Smooth muscle cell (in vitro differentiated cells): ENCODE data around the gene TOLLIP. TPM values are rescaled to one million over a fixed set of nuclear protein-coding genes. Genes with fewer than 3 reads are reported as not detected.
A peak's percentile ranks its signal among the peaks of the same experiment; 100 is the strongest.

Experiments
- DNase-seq: peaks from one replicate; lab custom pipeline; 2025; ENCODE audit not compliant: unreplicated experiment; lab: John Stamatoyannopoulos, UW
- H2AFZ ChIP-seq: fragments of 200-600 bp; sonication (generic); 2 replicates; pipeline ENCODE4 v1.6.0; 2016; ENCODE audit warnings: antibody characterized with exemption, low read depth, mild to moderate bottlenecking
- H3F3A ChIP-seq: fragments of 200-600 bp; sonication (generic); 2 replicates; pipeline ENCODE4 v1.6.0; 2017; ENCODE audit warnings: antibody characterized with exemption, low read depth
- H3K27ac ChIP-seq: fragments of 200-600 bp; sonication (generic); 2 replicates; pipeline ENCODE4 v1.5.1; 2016; ENCODE audit warnings: low read depth, mild to moderate bottlenecking
- H3K27me3 ChIP-seq: fragments of 200-600 bp; sonication (generic); 2 replicates; pipeline ENCODE4 v1.6.1; 2016; ENCODE audit warnings: low read depth, mild to moderate bottlenecking
- H3K36me3 ChIP-seq: fragments of 200-600 bp; sonication (generic); 2 replicates; pipeline ENCODE4 v1.5.1; 2016; ENCODE audit warnings: low read depth
- H3K4me1 ChIP-seq: fragments of 200-600 bp; sonication (generic); 2 replicates; pipeline ENCODE4 v1.5.1; 2016; ENCODE audit warnings: low read depth
- H3K4me2 ChIP-seq: fragments of 200-600 bp; sonication (generic); 2 replicates; pipeline ENCODE4 v1.6.0; 2016; ENCODE audit warnings: mild to moderate bottlenecking
- H3K4me3 ChIP-seq: fragments of 200-600 bp; sonication (generic); 2 replicates; pipeline ENCODE4 v1.5.1; 2016; ENCODE audit warnings: mild to moderate bottlenecking
- H3K79me2 ChIP-seq: fragments of 200-600 bp; sonication (generic); 2 replicates; pipeline ENCODE4 v1.6.0; 2016; ENCODE audit warnings: low read depth, mild to moderate bottlenecking
- H3K9ac ChIP-seq: fragments of 200-600 bp; sonication (generic); 2 replicates; pipeline ENCODE4 v1.6.0; 2016; ENCODE audit warnings: low read depth
- H3K9me3 ChIP-seq: fragments of 200-600 bp; sonication (generic); replicated peaks from 2 replicates; pipeline ENCODE4 v1.5.1; 2016; ENCODE audit warnings: low read depth
- H4K20me1 ChIP-seq: fragments of 200-600 bp; sonication (generic); 2 replicates; pipeline ENCODE4 v1.6.0; 2016; ENCODE audit warnings: low read depth
- WGBS: methylation state at CpG from one replicate; pipeline ENCODE4 v1.1.7; 2016; ENCODE audit warnings: low lambda C conversion rate; 5-methylcytosine and 5-hydroxymethylcytosine counted together
- polyA plus RNA-seq: library from polyadenylated mRNA; unstranded; fragments of >200 nt; fragmentation: Nextera tagmentation; extraction: Ambion mirVana; gene quantifications from 2 replicates; pipeline ENCODE4 v1.2.1, GENCODE V29; 2016
- total RNA-seq: library from RNA; depleted of rRNA; stranded (reverse); fragments of >200 nt; gene quantifications from 2 replicates; pipeline ENCODE4 v1.2.3, GENCODE V29; 2014
- TF ChIP-seq, protein P1 (sequence below): fragments of 200-600 bp; sonication (generic); IDR thresholded peaks from 2 replicates; pipeline ENCODE4 v1.5.1; 2017; ENCODE audit warnings: borderline replicate concordance, mild to moderate bottlenecking, antibody characterized with exemption; ENCODE audit not compliant: insufficient read depth, poor library complexity, severe bottlenecking

Gene TOLLIP
- total and polyA plus RNA-seq, 2 experiments from 2014 or later = 20.3 to 63.0 TPM

GRCh38 chr11:1303126-1303821 lies 6.2 kb downstream of the TOLLIP start:
- Histone ChIP-seq H2AFZ (no peak overlapping the region), H3K4me1 (no peaks in the 10 kb centered on the region), H3F3A (no peaks in the 10 kb centered on the region), H3K9ac (no peak overlapping the region), H3K4me2 (no peak overlapping the region), H3K4me3 (no peak overlapping the region), H4K20me1 (peaks cover 100% of the 10 kb centered on the region), H3K9me3 (no peaks in the 10 kb centered on the region), H3K36me3 (no peaks in the 10 kb centered on the region), H3K79me2 (peaks cover 98% of the 10 kb centered on the region), H3K27me3 (no peaks in the 10 kb centered on the region), H3K27ac (no peak overlapping the region)
- WGBS = 87% methylated on average over 25 of the region's 25 CpGs
- DNase-seq = no peak
- TF ChIP-seq, protein P1, sequence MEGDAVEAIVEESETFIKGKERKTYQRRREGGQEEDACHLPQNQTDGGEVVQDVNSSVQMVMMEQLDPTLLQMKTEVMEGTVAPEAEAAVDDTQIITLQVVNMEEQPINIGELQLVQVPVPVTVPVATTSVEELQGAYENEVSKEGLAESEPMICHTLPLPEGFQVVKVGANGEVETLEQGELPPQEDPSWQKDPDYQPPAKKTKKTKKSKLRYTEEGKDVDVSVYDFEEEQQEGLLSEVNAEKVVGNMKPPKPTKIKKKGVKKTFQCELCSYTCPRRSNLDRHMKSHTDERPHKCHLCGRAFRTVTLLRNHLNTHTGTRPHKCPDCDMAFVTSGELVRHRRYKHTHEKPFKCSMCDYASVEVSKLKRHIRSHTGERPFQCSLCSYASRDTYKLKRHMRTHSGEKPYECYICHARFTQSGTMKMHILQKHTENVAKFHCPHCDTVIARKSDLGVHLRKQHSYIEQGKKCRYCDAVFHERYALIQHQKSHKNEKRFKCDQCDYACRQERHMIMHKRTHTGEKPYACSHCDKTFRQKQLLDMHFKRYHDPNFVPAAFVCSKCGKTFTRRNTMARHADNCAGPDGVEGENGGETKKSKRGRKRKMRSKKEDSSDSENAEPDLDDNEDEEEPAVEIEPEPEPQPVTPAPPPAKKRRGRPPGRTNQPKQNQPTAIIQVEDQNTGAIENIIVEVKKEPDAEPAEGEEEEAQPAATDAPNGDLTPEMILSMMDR = peak; percentile 27

DNA sequence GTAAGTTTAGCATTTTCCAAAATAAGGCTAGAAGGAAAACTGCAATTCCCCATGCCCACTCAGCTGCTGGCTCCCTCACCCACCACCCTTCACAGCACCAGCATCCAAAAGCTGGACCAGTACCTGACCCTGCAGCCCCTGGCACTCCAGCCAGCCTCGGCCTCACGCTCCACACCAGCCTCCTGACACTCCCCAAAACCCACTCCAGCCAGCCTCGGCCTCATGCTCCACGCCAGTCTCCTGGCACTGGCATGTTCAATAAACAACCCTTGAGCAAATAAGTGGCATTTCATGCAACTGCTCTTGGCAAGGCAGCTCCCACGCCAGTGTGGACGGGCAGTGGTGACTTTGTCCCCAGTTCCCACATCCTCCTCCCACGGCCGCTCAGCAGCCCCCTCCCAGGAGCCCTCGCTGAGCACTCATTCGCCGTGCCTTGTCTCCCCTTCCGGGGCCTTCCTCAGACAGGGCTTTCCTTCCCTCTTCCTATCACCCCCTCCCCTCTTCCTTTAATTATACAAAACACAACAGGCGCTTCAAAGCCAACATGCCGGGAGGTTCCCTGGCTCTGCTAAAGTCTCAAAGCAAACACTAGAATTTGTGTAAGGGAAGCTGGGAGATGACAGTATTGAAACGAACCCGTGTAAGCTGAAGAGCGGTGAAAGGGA lies 6.8 kb downstream of the TOLLIP start:
- DNase-seq = no peak
- no peak overlapping the region for H3K4me2 ChIP-seq
- H3K4me3 ChIP-seq = no peak overlapping the region
- H3K36me3 ChIP-seq = no peaks in the 10 kb centered on the region
- H3K27ac ChIP-seq = no peak overlapping the region
- H3K4me1 ChIP-seq = no peaks in the 10 kb centered on the region
- H4K20me1 ChIP-seq = peaks cover 100% of the 10 kb centered on the region
- H2AFZ ChIP-seq = no peak overlapping the region
- no peak overlapping the region for H3K9ac ChIP-seq
- no peaks in the 10 kb centered on the region for H3K27me3 ChIP-seq
- 87% methylated on average over 17 of the region's 17 CpGs for WGBS
- no peaks in the 10 kb centered on the region for H3F3A ChIP-seq
- H3K79me2 ChIP-seq = peaks cover 98% of the 10 kb centered on the region
- no peaks in the 10 kb centered on the region for H3K9me3 ChIP-seq
- TF ChIP-seq, protein P1 = no peak

DNA sequence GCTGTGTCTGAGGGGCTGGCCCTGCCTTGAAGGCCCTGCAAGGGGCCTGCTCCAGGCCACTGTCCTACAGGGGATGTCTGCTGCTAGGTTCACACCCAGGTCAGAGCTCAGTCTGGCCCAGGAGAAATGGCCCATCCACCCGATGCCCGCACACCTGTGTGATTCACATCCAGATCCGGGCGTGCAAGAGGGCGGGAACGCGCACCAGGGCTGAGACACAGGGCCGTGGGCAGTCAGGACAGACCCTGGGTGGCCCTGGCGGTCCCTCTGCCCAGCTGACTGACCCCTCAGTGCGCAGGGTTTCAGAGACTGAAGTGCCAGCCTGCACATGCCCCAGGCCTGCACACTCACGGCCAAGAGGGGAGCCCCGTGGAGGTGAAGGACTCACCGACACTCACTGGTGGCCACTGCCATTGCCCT lies 7.4 kb downstream of the TOLLIP start:
- Histone ChIP-seq H3K9ac (no peak overlapping the region), H3K36me3 (no peaks in the 10 kb centered on the region), H3F3A (no peaks in the 10 kb centered on the region), H3K4me1 (no peaks in the 10 kb centered on the region), H3K27me3 (no peaks in the 10 kb centered on the region), H2AFZ (no peak overlapping the region), H3K27ac (no peak overlapping the region), H3K9me3 (no peaks in the 10 kb centered on the region), H3K79me2 (peaks cover 98% of the 10 kb centered on the region), H3K4me2 (no peak overlapping the region), H4K20me1 (peaks cover 100% of the 10 kb centered on the region), H3K4me3 (no peak overlapping the region)
- no peak for DNase-seq
- 91% methylated on average over 12 of the region's 13 CpGs for WGBS
- TF ChIP-seq, protein P1 = no peak
